T-helper 1 cell treated with Interleukin-12 subunit alpha and Interleukin-12 subunit beta and Interleukin-4 antibody, amounts not matched to agents 30 μg/mL and 1 μg/mL, for 36 hours (primary cell): ENCODE measurements around the gene PRKRA.
A peak's percentile ranks its signal among the peaks of the same experiment; 100 is the strongest.
"Not testable (repeated sequence)": the region's sequence is repeated elsewhere in the genome, so short reads cannot be mapped to it uniquely, and the experiment has no call there.

Experiments used
- H3K27ac Mint-ChIP-seq: one replicate; pipeline ENCODE4 v1.8.0; 2021; ENCODE audit warnings: mild to moderate bottlenecking, mixed read lengths
- H3K27me3 Mint-ChIP-seq: one replicate; pipeline ENCODE4 v1.8.0; 2021; ENCODE audit warnings: low read depth, mixed read lengths
- H3K36me3 Mint-ChIP-seq: one replicate; pipeline ENCODE4 v1.8.0; 2021; ENCODE audit warnings: low read depth, mixed read lengths
- H3K4me1 Mint-ChIP-seq: one replicate; pipeline ENCODE4 v1.8.0; 2021; ENCODE audit warnings: low read depth, mixed read lengths
- H3K4me3 Mint-ChIP-seq: one replicate; pipeline ENCODE4 v1.8.0; 2021; ENCODE audit warnings: mild to moderate bottlenecking, moderate library complexity, mixed read lengths
- H3K9me3 Mint-ChIP-seq: one replicate; pipeline ENCODE4 v1.8.0; 2021; ENCODE audit warnings: mixed read lengths

PRKRA gene

GRCh38 chr2:178413472-178414265, 37.3 kb downstream of the PRKRA start:
- Mint-ChIP-seq H3K36me3 (peaks cover 6% of the 10 kb centered on the region), H3K27ac (peak overlapping the region; percentile 99), H3K4me1 (peaks cover 38% of the 10 kb centered on the region), H3K9me3 (no peaks in the 10 kb centered on the region), H3K27me3 (no peaks in the 10 kb centered on the region), H3K4me3 (peak overlapping the region; percentile 92)

- not testable (repeated sequence) for H3K36me3 Mint-ChIP-seq, H3K27me3 Mint-ChIP-seq, H3K9me3 Mint-ChIP-seq
- H3K4me1 Mint-ChIP-seq = peaks cover 36% of the 10 kb centered on the region
- peak overlapping the region; percentile 20 for H3K27ac Mint-ChIP-seq
- peak overlapping the region; percentile 92 for H3K4me3 Mint-ChIP-seq
Measured at GRCh38 chr2:178412453-178412852, 38.5 kb downstream of the PRKRA start.

GRCh38 chr2:178412047-178412446, 38.9 kb downstream of the PRKRA start:
- no peak overlapping the region for H3K27ac Mint-ChIP-seq
- no peaks in the 10 kb centered on the region for H3K9me3 Mint-ChIP-seq
- H3K4me1 Mint-ChIP-seq = peaks cover 37% of the 10 kb centered on the region
- no peaks in the 10 kb centered on the region for H3K27me3 Mint-ChIP-seq
- peaks cover 6% of the 10 kb centered on the region for H3K36me3 Mint-ChIP-seq
- no peak overlapping the region for H3K4me3 Mint-ChIP-seq

- Mint-ChIP-seq H3K4me1 (peaks cover 35% of the 10 kb centered on the region), H3K4me3 (no peak overlapping the region), H3K27me3 (no peaks in the 10 kb centered on the region), H3K36me3 (peaks cover 4% of the 10 kb centered on the region), H3K27ac (no peak overlapping the region), H3K9me3 (no peaks in the 10 kb centered on the region)
Measured at GRCh38 chr2:178409261-178409660, 41.7 kb downstream of the PRKRA start.

GRCh38 chr2:178404368-178404767, 46.6 kb downstream of the PRKRA start:
- H3K4me3 Mint-ChIP-seq = peak overlapping the region; percentile 62

GRCh38 chr2:178403671-178404306, 47.2 kb downstream of the PRKRA start:
- H3K27ac Mint-ChIP-seq = peak overlapping the region; percentile 88
- H3K4me1 Mint-ChIP-seq = peaks cover 31% of the 10 kb centered on the region
- no peaks in the 10 kb centered on the region for H3K27me3 Mint-ChIP-seq
- no peaks in the 10 kb centered on the region for H3K36me3 Mint-ChIP-seq
- H3K9me3 Mint-ChIP-seq = no peaks in the 10 kb centered on the region
- H3K4me3 Mint-ChIP-seq = peak overlapping the region; percentile 62

More at GRCh38 chr2:178404368-178404767, 46.6 kb downstream of the PRKRA start:
- Mint-ChIP-seq H3K9me3 (no peaks in the 10 kb centered on the region), H3K36me3 (no peaks in the 10 kb centered on the region), H3K27me3 (no peaks in the 10 kb centered on the region), H3K27ac (peak overlapping the region; percentile 88), H3K4me1 (peaks cover 31% of the 10 kb centered on the region)

GRCh38 chr2:178401994-178402437, 49.0 kb downstream of the PRKRA start:
- H3K27me3 Mint-ChIP-seq = no peaks in the 10 kb centered on the region
- no peak overlapping the region for H3K27ac Mint-ChIP-seq
- H3K9me3 Mint-ChIP-seq = no peaks in the 10 kb centered on the region
- H3K4me1 Mint-ChIP-seq = peaks cover 34% of the 10 kb centered on the region
- no peak overlapping the region for H3K4me3 Mint-ChIP-seq
- no peaks in the 10 kb centered on the region for H3K36me3 Mint-ChIP-seq

GRCh38 chr2:178397002-178397605, 53.9 kb downstream of the PRKRA start:
- no peaks in the 10 kb centered on the region for H3K9me3 Mint-ChIP-seq
- no peak overlapping the region for H3K27ac Mint-ChIP-seq
- H3K36me3 Mint-ChIP-seq = no peaks in the 10 kb centered on the region
- peaks cover 8% of the 10 kb centered on the region for H3K4me1 Mint-ChIP-seq
- peaks cover 17% of the 10 kb centered on the region for H3K27me3 Mint-ChIP-seq
- H3K4me3 Mint-ChIP-seq = no peak overlapping the region

- Mint-ChIP-seq H3K36me3 (no peaks in the 10 kb centered on the region), H3K9me3 (no peaks in the 10 kb centered on the region), H3K27me3 (peaks cover 21% of the 10 kb centered on the region), H3K4me1 (peaks cover 6% of the 10 kb centered on the region), H3K27ac (no peak overlapping the region), H3K4me3 (no peak overlapping the region)
Measured at GRCh38 chr2:178395941-178396570, 54.9 kb downstream of the PRKRA start.

- H3K27ac Mint-ChIP-seq = no peak overlapping the region
- H3K4me1 Mint-ChIP-seq = peaks cover 6% of the 10 kb centered on the region
- no peaks in the 10 kb centered on the region for H3K9me3 Mint-ChIP-seq
- no peaks in the 10 kb centered on the region for H3K36me3 Mint-ChIP-seq
- H3K4me3 Mint-ChIP-seq = no peak overlapping the region
- H3K27me3 Mint-ChIP-seq = peaks cover 21% of the 10 kb centered on the region
Measured at GRCh38 chr2:178395295-178395694, 55.7 kb downstream of the PRKRA start.

GRCh38 chr2:178394859-178395258, 56.1 kb downstream of the PRKRA start:
- Mint-ChIP-seq H3K36me3 (no peaks in the 10 kb centered on the region), H3K27me3 (peaks cover 21% of the 10 kb centered on the region), H3K9me3 (no peaks in the 10 kb centered on the region), H3K4me3 (no peak overlapping the region), H3K4me1 (peaks cover 6% of the 10 kb centered on the region), H3K27ac (no peak overlapping the region)

GRCh38 chr2:178392215-178392614, 58.8 kb downstream of the PRKRA start:
- H3K27ac Mint-ChIP-seq = no peak overlapping the region
- H3K27me3 Mint-ChIP-seq = peaks cover 21% of the 10 kb centered on the region
- H3K9me3 Mint-ChIP-seq = peaks cover 3% of the 10 kb centered on the region
- peaks cover 6% of the 10 kb centered on the region for H3K4me1 Mint-ChIP-seq
- no peak overlapping the region for H3K4me3 Mint-ChIP-seq
- no peaks in the 10 kb centered on the region for H3K36me3 Mint-ChIP-seq

- Mint-ChIP-seq H3K4me3 (no peak overlapping the region), H3K4me1 (peaks cover 10% of the 10 kb centered on the region), H3K27me3 (peaks cover 21% of the 10 kb centered on the region), H3K9me3 (peaks cover 4% of the 10 kb centered on the region), H3K27ac (no peak overlapping the region), H3K36me3 (no peaks in the 10 kb centered on the region)
Measured at GRCh38 chr2:178391701-178392100, 59.3 kb downstream of the PRKRA start.

- Mint-ChIP-seq H3K9me3 (peaks cover 4% of the 10 kb centered on the region), H3K4me1 (peaks cover 13% of the 10 kb centered on the region), H3K36me3 (peaks cover 2% of the 10 kb centered on the region), H3K27ac (no peak overlapping the region), H3K27me3 (peaks cover 14% of the 10 kb centered on the region), H3K4me3 (no peak overlapping the region)
Measured at GRCh38 chr2:178388287-178388686, 62.7 kb downstream of the PRKRA start.
